OCI-M2 (cell line): ENCODE measurements around the gene DFFB.

Source experiments
- DNase-seq: peaks from one replicate; lab custom pipeline; 2025; ENCODE audit not compliant: unreplicated experiment; lab: John Stamatoyannopoulos, UW

The DFFB gene

DNA sequence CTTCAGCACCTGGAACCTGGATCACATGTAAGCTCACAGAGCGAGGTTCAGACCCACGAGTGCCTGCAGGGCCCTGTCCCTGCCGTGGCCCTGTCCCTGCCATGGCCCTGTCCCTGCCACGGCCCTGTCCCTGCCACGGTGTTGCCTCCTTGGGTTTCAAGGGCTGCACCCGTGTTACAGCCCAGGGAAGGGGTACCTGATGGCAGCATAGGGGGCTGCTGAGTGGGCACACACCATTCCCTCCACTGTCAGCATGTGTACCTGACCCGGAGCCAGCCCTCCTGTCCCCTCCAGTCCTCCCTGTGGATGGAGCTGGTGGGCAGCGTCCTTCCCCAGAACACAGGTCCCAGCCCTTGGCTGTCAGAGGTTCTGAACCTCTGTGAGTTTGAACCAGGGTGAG is 15.3 kb downstream of the DFFB start:
- no peak for DNase-seq

DNA sequence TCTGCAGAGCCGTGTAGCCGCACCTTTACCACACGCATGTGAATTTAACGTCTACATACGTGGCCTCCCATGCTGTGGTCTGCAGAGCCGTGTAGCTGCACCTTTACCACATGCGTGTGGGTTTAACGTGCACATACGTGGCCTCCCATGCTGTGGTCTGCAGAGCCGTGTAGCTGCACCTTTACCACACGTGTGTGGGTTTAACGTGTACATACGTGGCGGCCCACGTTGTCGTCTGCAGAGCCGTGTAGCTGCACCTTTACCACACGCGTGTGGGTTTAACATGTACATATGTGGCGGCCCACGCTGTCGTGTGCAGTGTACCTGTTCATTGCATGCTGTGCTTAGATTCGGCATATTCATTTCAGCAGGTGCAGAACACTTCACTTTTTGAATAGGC is 17.5 kb downstream of the DFFB start:
- no peak for DNase-seq

- no peak for DNase-seq
Observed at GRCh38 chr1:3876716-3877115, 19.4 kb downstream of the DFFB start.

DNA sequence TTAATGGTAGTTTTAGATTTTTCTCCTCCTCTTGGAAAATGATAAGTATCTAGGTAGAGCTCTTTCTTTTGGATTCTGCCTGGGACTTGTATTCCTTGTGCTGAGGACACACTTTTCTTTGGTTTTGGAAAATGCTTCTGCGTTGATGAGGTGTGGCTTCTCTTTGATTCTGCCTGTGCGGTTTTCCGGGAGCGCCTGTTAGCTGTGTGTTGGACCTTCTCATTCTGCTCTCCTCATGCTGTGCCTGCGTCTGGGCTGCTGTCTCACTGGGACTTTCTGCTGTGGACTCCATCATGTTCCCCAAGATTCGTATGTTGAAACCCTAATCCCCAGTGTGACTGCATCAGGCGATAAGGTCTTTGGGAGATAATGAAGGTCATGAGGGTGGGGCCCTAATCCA is 21.8 kb downstream of the DFFB start:
- no peak for DNase-seq

- DNase-seq = no peak
Observed at GRCh38 chr1:3879787-3880428, 22.6 kb downstream of the DFFB start.

GRCh38 chr1:3880429-3881192 is 23.3 kb downstream of the DFFB start:
- DNase-seq = no peak

GRCh38 chr1:3881193-3881480 is 23.9 kb downstream of the DFFB start:
- no peak for DNase-seq

- no peak for DNase-seq
Observed at GRCh38 chr1:3883194-3883925, 26.1 kb downstream of the DFFB start.

- DNase-seq = no peak
Observed at GRCh38 chr1:3884966-3885365, 27.7 kb downstream of the DFFB start.

DNA sequence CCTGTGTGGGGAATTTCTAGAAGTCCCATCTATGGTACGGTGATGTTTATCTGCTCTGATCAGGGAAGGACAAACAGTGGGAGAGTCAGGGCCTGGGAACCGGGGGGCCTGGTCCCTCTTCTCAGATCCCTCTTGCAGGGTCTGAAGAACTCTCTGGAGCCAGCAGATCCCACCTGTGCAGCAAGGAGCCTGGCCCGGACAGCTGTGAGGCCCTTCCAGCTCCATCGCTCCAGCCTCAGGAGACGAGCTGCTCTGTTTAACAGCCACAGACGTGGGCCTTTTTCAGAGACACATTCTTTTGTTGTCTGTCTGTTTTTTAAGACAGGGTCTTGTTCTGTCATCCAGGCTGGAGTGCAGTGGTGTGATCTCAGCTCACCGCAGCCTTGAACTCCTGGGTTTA is 28.3 kb downstream of the DFFB start:
- DNase-seq = no peak

DNA sequence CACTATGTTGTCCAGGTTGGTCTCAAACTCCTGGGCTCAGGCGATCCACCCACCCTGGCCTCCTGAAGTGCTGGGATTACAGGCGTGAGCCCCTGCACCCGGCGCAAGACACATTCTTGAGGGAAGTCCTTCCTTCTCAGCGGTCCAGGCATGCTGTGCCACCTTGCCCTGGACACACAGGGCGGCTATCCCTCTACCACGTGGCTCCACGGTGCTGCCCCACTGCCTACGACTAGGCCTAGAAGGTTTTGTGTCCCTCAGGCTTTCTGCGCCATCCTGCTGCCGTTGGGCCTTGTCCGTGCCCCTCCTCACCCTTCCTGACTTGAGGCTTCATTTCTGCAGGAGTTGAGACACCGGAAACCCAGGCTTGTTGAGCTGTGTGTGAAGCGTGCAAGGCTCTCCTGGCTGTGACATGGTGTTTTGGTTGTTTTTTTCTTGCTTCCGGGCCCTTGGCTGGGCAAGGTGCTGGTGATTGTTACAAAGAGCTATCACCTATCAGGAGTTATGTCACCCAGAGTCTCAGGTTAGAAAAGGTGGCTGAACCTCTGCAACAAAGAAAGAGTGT is 28.9 kb downstream of the DFFB start:
- DNase-seq = no peak

DNA sequence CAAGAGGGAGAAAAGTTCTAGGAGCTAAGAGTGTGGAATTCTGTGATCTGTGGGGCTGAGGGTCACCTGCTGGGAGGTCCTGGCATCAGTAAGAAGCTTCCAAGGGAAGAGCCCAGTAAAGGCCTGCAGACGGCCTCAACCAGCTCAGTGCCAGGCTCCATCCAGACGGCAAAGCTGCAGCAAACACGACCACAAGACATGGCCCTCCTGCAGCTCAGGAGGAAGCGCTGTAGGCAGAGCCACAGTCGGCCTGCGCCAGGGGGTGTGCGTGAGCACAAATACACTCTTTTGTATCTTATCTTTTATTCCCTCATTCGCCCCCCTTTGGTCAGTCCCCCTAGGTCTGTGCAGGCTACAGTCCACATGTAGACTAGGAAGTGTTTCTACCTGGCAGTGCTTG is 29.4 kb downstream of the DFFB start:
- no peak for DNase-seq

- no peak for DNase-seq
Observed at GRCh38 chr1:3888301-3888700, 31.0 kb downstream of the DFFB start.

DNA sequence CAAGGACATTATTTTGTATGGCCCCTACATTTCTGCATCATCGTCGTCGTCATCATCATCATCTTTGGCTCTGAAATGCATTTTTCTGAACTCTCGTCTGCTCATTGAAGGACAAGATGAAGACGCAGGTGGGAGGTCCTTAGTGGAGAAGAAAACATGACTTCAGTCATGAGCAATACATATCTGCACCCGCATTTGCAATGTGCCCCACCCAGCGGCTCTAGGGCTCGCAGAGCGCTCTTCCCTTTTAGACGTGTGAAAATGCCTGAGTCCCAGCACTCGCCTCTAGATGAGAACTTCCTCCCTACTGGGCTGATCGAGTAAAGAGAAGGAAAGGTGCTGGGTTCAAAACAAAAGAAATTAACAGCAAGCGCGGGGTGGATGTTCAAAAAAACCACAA is 32.7 kb downstream of the DFFB start:
- DNase-seq = no peak

GRCh38 chr1:3890389-3891328 is 33.4 kb downstream of the DFFB start:
- DNase-seq = no peak

GRCh38 chr1:3891329-3891865 is 34.1 kb downstream of the DFFB start:
- no peak for DNase-seq

- no peak for DNase-seq
Observed at GRCh38 chr1:3892748-3893147, 35.5 kb downstream of the DFFB start.

DNA sequence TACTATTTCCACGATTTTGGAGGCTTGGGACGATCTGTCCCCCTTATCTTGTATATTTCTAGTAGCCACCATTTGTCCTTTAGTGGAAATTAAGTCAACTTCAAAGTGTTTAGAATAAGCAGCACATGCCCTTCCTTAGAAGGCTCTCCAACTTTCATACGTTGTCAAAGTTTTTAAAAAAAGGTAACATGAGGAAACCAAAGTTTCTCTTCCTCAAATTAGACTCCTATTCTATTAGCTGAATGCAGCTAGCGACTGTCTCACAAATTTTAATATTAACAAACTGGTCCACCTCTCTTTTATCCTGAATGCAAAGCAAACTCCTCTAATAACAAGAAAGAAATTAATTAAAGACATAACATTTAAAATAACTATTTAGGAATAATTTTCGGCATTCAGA is 35.9 kb downstream of the DFFB start:
- DNase-seq = no peak

DNA sequence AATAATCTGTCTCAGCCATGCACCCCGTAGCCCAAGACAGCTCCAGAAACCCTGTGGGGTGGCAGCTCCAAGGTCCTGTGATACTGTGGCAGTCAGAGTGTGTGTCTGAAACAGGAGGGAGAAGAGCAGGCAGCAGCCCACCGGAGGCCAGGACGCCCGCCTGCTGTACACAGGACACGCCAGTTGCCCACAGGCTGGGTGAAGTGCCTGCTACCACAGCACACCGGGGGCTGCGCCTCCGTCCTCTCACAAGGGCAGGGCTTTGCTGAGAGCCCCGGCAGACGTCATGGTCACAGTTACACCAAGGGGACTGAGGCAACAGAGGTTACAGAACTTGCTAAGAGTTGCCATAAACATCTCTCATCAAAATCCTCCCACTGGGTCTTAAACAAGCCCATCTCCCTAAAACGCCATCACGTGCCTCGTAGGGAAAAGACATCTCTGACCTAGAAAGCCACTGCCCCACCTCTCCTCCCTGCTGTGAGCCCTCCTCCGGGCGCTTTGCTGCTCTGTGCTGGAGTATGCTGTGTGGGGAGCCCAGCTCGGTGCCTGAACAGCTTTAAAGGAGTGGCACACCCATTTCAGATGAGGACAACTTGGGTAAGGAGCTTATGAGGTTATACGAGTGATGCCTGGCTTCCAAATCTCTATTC is 37.5 kb downstream of the DFFB start:
- DNase-seq = no peak

GRCh38 chr1:3895279-3895950 is 38.1 kb downstream of the DFFB start:
- no peak for DNase-seq
